ENCODE results near the gene PMPCA. TPM values are rescaled to one million over a fixed set of nuclear protein-coding genes. Genes with fewer than 3 reads are reported as not detected.

The PMPCA gene
- polyA plus RNA-seq, 1 experiment, result 61.6 TPM

- ChIA-PET POLR2A (no interaction called here), CTCF (interaction anchor here (1.0 to 4.4 kb wide), 3 partner anchors 16 to 22 kb away, joined by 3 to 15 read pairs (median 7); partner anchors contain the start of gene SNAPC4)
- no peak for TF ChIP-seq CTCF (IDR thresholded peaks at IDR 0.05; ENCODE audit: insufficient read depth, low read depth, low read length)
- no peak overlapping the region for H3K4me3 ChIP-seq (ENCODE audit: low read depth, low read length)
- no peaks in the 10 kb centered on the region for H3K27me3 ChIP-seq (ENCODE audit: control insufficient read depth, insufficient read depth, low read length)
- DNase-seq (ENCODE audit: low read depth), result no peak
- peaks cover 39% of the 10 kb centered on the region for H3K36me3 ChIP-seq (ENCODE audit: control insufficient read depth, insufficient read depth, low read length)
Measured at GRCh38 chr9:136385015-136385414, 25.4 kb upstream of the PMPCA start.

DNA sequence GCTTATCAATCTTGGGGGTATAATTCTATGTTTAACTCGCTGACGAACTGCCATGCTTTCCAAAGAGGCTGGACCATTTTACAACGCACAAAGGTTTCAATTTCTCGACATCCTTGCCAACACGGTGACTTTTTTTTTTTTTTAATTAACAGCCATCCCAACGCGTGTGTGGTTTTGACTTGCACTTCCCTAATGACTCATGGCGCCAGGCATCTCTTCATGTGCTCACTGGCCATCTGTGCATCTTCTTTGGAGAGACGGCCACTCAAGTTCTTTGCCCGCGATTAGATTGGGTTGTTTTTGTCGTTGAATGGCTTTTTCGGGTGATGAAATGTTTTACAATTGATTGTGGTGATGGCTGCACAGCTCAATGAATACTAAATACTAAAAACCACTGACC, 24.4 kb upstream of the PMPCA start:
- H3K27me3 ChIP-seq (ENCODE audit: control insufficient read depth, insufficient read depth, low read length), result no peaks in the 10 kb centered on the region
- peaks cover 40% of the 10 kb centered on the region for H3K36me3 ChIP-seq (ENCODE audit: control insufficient read depth, insufficient read depth, low read length)
- no peak for TF ChIP-seq CTCF (IDR thresholded peaks at IDR 0.05; ENCODE audit: insufficient read depth, low read depth, low read length)
- ChIA-PET CTCF (interaction anchor here (1.1 to 4.4 kb wide), 3 partner anchors 15 to 23 kb away, joined by 3 to 15 read pairs (median 7); partner anchors contain the start of gene SNAPC4), POLR2A (no interaction called here)
- no peak overlapping the region for H3K4me3 ChIP-seq (ENCODE audit: low read depth, low read length)
- no peak for DNase-seq (ENCODE audit: low read depth)

- peaks cover 38% of the 10 kb centered on the region for H3K36me3 ChIP-seq (ENCODE audit: control insufficient read depth, insufficient read depth, low read length)
- POLR2A ChIA-PET, result no interaction called here
- H3K27me3 ChIP-seq (ENCODE audit: control insufficient read depth, insufficient read depth, low read length), result no peaks in the 10 kb centered on the region
- no peak overlapping the region for H3K4me3 ChIP-seq (ENCODE audit: low read depth, low read length)
- TF ChIP-seq CTCF (IDR thresholded peaks at IDR 0.05; ENCODE audit: insufficient read depth, low read depth, low read length), result no peak
- DNase-seq (ENCODE audit: low read depth), result no peak
- CTCF ChIA-PET, result interaction anchor here (1.1 to 4.4 kb wide), 4 partner anchors 12 to 24 kb away, joined by 3 to 15 read pairs (median 3); partner anchors contain the start of gene SNAPC4
Measured at GRCh38 chr9:136387217-136387616, 23.2 kb upstream of the PMPCA start.

DNA sequence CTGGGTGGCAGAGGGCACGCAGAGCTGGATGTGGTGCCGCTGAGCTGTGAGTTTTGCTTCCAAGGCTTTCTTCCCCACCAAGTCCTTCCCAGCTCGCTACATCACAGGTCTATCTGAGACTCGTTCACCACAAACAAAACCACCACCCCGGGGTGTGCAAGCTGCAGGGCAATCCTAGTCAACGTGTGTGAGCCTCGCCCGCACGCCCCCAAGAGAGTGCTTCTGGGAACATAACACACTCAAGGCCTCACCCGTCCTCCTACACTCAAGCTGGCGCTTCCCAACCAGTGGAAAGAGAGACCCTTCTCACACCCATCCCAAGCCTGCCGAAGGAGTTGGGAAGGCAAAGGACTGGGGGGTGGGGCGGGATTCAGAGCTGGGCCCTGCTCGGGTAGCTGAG, 21.1 kb upstream of the PMPCA start:
- ChIA-PET CTCF (interaction anchor here (0.8 to 2.0 kb wide), 4 partner anchors 11 to 77 kb away, joined by 3 to 6 read pairs (median 3); no protein-coding TSS in a partner anchor), POLR2A (interaction anchor here (0.6 kb wide), 1 partner anchor 20 kb away, joined by 3 read pairs; no protein-coding TSS in a partner anchor)

More for the DNA sequence above, 21.1 kb upstream of the PMPCA start:
- H3K4me3 ChIP-seq (ENCODE audit: low read depth, low read length), result no peak overlapping the region
- no peak for DNase-seq (ENCODE audit: low read depth)
- H3K27me3 ChIP-seq (ENCODE audit: control insufficient read depth, insufficient read depth, low read length), result no peaks in the 10 kb centered on the region
- TF ChIP-seq CTCF (IDR thresholded peaks at IDR 0.05; ENCODE audit: insufficient read depth, low read depth, low read length), result no peak
- H3K36me3 ChIP-seq (ENCODE audit: control insufficient read depth, insufficient read depth, low read length), result peaks cover 44% of the 10 kb centered on the region

Measured in BJ (cell line).